Gastroesophageal sphincter (tissue), 4 donors: Measurements from ENCODE around the gene TECPR2. TPM values are rescaled to one million over a fixed set of nuclear protein-coding genes. Genes with fewer than 3 reads are reported as not detected.

Source experiments
- ATAC-seq: fragments of 150-250 bp; one replicate; pipeline ENCODE4 v1.9.1; 2016; ENCODE audit warnings: mild to moderate bottlenecking, moderate library complexity
- H3K27ac ChIP-seq, 4 donors: fragments of 200-600 bp; sonication (generic) in 3 of 4; 1 replicate in 3 of 4; 2 replicates in 1 of 4; pipeline ENCODE4 v1.5.1; 2016 to 2019
- H3K27me3 ChIP-seq: fragments of 200-600 bp; sonication (generic); one replicate; pipeline ENCODE4 v1.5.1; 2019
- H3K36me3 ChIP-seq, 2 donors: fragments of 200-600 bp; sonication (generic); one replicate each; pipeline ENCODE4 v1.5.1; 2019; ENCODE audit warnings: control low read depth in 1 of 2
- H3K4me1 ChIP-seq, 3 donors: fragments of 200-600 bp; sonication (generic); 1 replicate in 2 of 3; 2 replicates in 1 of 3; pipeline ENCODE4 v1.5.1; 2016 to 2019; ENCODE audit warnings: control low read depth in 2 of 3
- H3K4me3 ChIP-seq, 2 donors: fragments of 200-600 bp; sonication (generic); one replicate each; pipeline ENCODE4 v1.5.1; 2019; ENCODE audit warnings: mild to moderate bottlenecking in 1 of 2, moderate library complexity in 1 of 2
- H3K9me3 ChIP-seq, 3 donors: fragments of 200-600 bp; sonication (generic); one replicate each; pipeline ENCODE4 v1.5.1; 2017 to 2019; ENCODE audit warnings: control low read depth in 2 of 3
- CTCF ChIP-seq, 4 experiments: fragments of 200-600 bp in 2 of 4; fragments of 450-650 bp in 2 of 4; sonication (generic) in 1 of 4; IDR thresholded peaks; one replicate each; pipeline ENCODE4 v1.5.1; 2017 to 2019; ENCODE audit warnings: antibody characterized with exemption in 4 of 4, mild to moderate bottlenecking in 2 of 4, moderate library complexity in 2 of 4
- EP300 ChIP-seq: sonication (generic); formaldehyde crosslinking; IDR thresholded peaks from one replicate; pipeline ENCODE4 v1.6.1; 2017; ENCODE audit warnings: antibody characterized with exemption, mild to moderate bottlenecking
- POLR2A ChIP-seq, 2 donors: fragments of 450-650 bp; IDR thresholded peaks; one replicate each; pipeline ENCODE4 v1.6.1; 2017; ENCODE audit warnings: antibody characterized with exemption in 2 of 2, mild to moderate bottlenecking in 2 of 2, moderate library complexity in 1 of 2
- POLR2AphosphoS5 ChIP-seq: sonication (generic); formaldehyde crosslinking; IDR thresholded peaks from one replicate; pipeline ENCODE4 v1.6.1; 2017; ENCODE audit warnings: antibody characterized with exemption
- WGBS, 2 donors: methylation state at CpG; one replicate each; pipeline ENCODE4 v1.1.5; 2018; ENCODE audit warnings: low coverage in 1 of 2; 5-methylcytosine and 5-hydroxymethylcytosine counted together
- total RNA-seq, 4 donors: library from RNA; depleted of rRNA; stranded (reverse); fragments of >200 nt; gene quantifications; one replicate each; pipeline ENCODE4 v1.1.0, GENCODE V29; 2016

Gene TECPR2
- total RNA-seq, 4 donors from 2014 or later = 26.0 to 57.2 (median 30.5) TPM

GRCh38 chr14:102390064-102390855 is 27.5 kb downstream of the TECPR2 start:
- no peak for TF ChIP-seq CTCF (IDR thresholded peaks at IDR 0.05)
- TF ChIP-seq POLR2A (IDR thresholded peaks at IDR 0.05) = no peak
- TF ChIP-seq EP300 = no peak
- no peak for TF ChIP-seq POLR2AphosphoS5
- ATAC-seq = no peak
- Histone ChIP-seq H3K27ac (peak overlapping the region; percentile 34 to 72 (median 57)), H3K9me3 (no peaks in the 10 kb centered on the region), H3K4me3 (no peak overlapping the region), H3K36me3 (peaks cover 0 to 18% of the 10 kb centered on the region in 2 donors), H3K4me1 (peaks cover 0 to 34% (median 3%) of the 10 kb centered on the region in 3 donors), H3K27me3 (no peaks in the 10 kb centered on the region)
- 46 to 56% methylated on average over 2 of the region's 2 CpGs for WGBS, 2 donors

GRCh38 chr14:102392506-102392905 is 29.8 kb downstream of the TECPR2 start:
- Histone ChIP-seq H3K27ac (peak overlapping the region in 1 of 4 donors; percentile 8), H3K27me3 (no peaks in the 10 kb centered on the region), H3K4me3 (no peak overlapping the region), H3K9me3 (no peaks in the 10 kb centered on the region), H3K4me1 (peaks cover 0 to 34% (median 3%) of the 10 kb centered on the region in 3 donors), H3K36me3 (peaks cover 0 to 22% of the 10 kb centered on the region in 2 donors)
- ATAC-seq = no peak
- WGBS, 2 donors = 40 to 43% methylated on average over 1 to 4 of the region's 4 CpGs
- TF ChIP-seq POLR2AphosphoS5 (no peak), POLR2A (IDR thresholded peaks at IDR 0.05) (no peak), CTCF (IDR thresholded peaks at IDR 0.05) (no peak), EP300 (no peak)

DNA sequence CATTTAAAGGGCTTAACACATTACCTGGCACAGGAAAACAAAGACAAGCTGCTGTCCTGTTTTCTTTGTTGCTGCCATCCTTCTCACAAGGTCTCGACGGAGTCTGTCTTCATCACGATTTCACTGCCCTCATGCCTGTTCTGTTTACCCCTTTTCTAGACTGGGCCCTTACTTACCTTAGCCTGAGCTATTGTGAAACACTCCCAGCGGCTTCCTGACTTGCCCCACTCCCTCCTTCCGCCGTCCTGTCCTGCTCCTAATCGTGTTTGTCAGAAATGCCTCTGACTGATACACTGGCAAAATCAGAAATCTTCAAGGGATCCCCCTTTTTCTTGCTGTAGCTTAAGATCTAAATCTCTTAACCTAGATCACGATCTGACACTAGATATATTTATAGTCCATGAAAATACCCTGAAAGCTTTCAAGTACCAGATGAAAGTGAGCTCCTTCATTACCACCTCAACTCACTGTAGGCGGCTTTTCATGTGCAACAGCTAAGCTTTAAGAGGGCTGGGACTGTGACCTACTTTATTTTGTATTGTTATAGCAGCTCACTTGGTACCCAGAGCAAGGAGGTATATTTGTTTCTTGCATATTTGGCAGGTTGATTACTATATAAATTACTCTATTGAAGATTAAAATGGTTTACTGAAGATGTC is 32.1 kb downstream of the TECPR2 start:
- ATAC-seq = no peak
- peaks cover 0 to 26% (median 3%) of the 10 kb centered on the region in 3 donors for H3K4me1 ChIP-seq
- H3K4me3 ChIP-seq = no peak overlapping the region
- H3K27ac ChIP-seq = no peak overlapping the region
- no peaks in the 10 kb centered on the region for H3K9me3 ChIP-seq
- 76 to 81% methylated on average over 6 to 9 of the region's 9 CpGs for WGBS, 2 donors
- H3K36me3 ChIP-seq = peaks cover 0 to 22% of the 10 kb centered on the region in 2 donors
- no peaks in the 10 kb centered on the region for H3K27me3 ChIP-seq
- TF ChIP-seq CTCF (IDR thresholded peaks at IDR 0.05) (no peak), EP300 (no peak), POLR2A (IDR thresholded peaks at IDR 0.05) (no peak), POLR2AphosphoS5 (no peak)

DNA sequence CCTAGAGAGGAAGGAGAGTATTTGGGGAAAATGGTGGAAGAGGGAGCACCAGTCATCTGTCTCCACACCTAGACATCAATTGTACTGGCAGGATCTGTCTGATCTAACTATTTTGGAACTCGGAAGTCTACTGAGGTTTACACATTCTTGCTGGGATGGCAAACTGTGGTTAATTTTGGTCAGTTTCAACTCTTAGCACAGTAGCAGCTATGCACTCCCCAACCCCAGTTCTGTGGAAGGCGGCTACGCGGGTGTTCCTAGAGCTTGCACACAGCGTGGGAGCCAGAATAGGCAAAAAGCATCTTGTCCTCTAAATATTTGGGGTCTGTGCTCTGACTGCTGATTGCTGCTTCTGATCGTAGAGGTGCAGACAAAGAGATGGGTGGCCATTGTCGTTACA is 33.8 kb downstream of the TECPR2 start:
- Histone ChIP-seq H3K9me3 (no peaks in the 10 kb centered on the region), H3K27ac (no peak overlapping the region), H3K4me1 (peaks cover 0 to 15% (median 0%) of the 10 kb centered on the region in 3 donors), H3K36me3 (peaks cover 0 to 29% of the 10 kb centered on the region in 2 donors), H3K27me3 (no peaks in the 10 kb centered on the region), H3K4me3 (no peak overlapping the region)
- no peak for ATAC-seq
- 73% methylated on average over 6 of the region's 7 CpGs; no CpG with 5 or more reads in 1 of the 2 donors for WGBS, 2 donors
- TF ChIP-seq CTCF (IDR thresholded peaks at IDR 0.05) (no peak), POLR2A (IDR thresholded peaks at IDR 0.05) (no peak), EP300 (no peak), POLR2AphosphoS5 (no peak)
